Hepatocyte (in vitro differentiated cells): ENCODE results near the gene PAX3. TPM values are rescaled to one million over a fixed set of nuclear protein-coding genes. Genes with fewer than 3 reads are reported as not detected.

Source experiments
- DNase-seq: peaks from one replicate; pipeline ENCODE4 v3.0.0-alpha.2; 2016; ENCODE audit warnings: low spot score
- H2AFZ ChIP-seq: fragments of 200-600 bp; sonication (generic); 2 replicates; pipeline ENCODE4 v1.6.0; 2016; ENCODE audit warnings: antibody characterized with exemption, mild to moderate bottlenecking
- H3K27ac ChIP-seq: fragments of 200-600 bp; sonication (generic); 2 replicates; pipeline ENCODE4 v1.5.1; 2016; ENCODE audit warnings: mild to moderate bottlenecking
- H3K27me3 ChIP-seq: fragments of 200-600 bp; sonication (generic); 2 replicates; pipeline ENCODE4 v1.6.1; 2016
- H3K36me3 ChIP-seq: fragments of 200-600 bp; sonication (generic); replicated peaks from 2 replicates; pipeline ENCODE4 v1.5.1; 2016; ENCODE audit warnings: low read depth; ENCODE audit not compliant: insufficient read depth
- H3K4me1 ChIP-seq: fragments of 200-600 bp; sonication (generic); 2 replicates; pipeline ENCODE4 v1.5.1; 2016; ENCODE audit warnings: mild to moderate bottlenecking, moderate library complexity; ENCODE audit not compliant: insufficient read depth
- H3K4me2 ChIP-seq: fragments of 200-600 bp; sonication (generic); 2 replicates; pipeline ENCODE4 v1.6.0; 2016
- H3K4me3 ChIP-seq: fragments of 200-600 bp; sonication (generic); 2 replicates; pipeline ENCODE4 v1.5.1; 2016; ENCODE audit warnings: mild to moderate bottlenecking
- H3K79me2 ChIP-seq: fragments of 200-600 bp; sonication (generic); 2 replicates; pipeline ENCODE4 v1.6.0; 2017; ENCODE audit warnings: mild to moderate bottlenecking
- H3K9me2 ChIP-seq: fragments of 200-600 bp; sonication (generic); replicated peaks from 2 replicates; pipeline ENCODE4 v1.6.0; 2017; ENCODE audit warnings: mild to moderate bottlenecking; ENCODE audit not compliant: insufficient read depth
- H3K9me3 ChIP-seq: fragments of 200-600 bp; sonication (generic); 2 replicates; pipeline ENCODE4 v1.5.1; 2016; ENCODE audit warnings: low read depth, mild to moderate bottlenecking
- H4K20me1 ChIP-seq: fragments of 200-600 bp; sonication (generic); 2 replicates; pipeline ENCODE4 v1.6.0; 2016; ENCODE audit warnings: mild to moderate bottlenecking; ENCODE audit not compliant: insufficient read depth, poor library complexity, severe bottlenecking
- EZH2 ChIP-seq: fragments of 200-600 bp; sonication (generic); IDR thresholded peaks from 2 replicates; pipeline ENCODE4 v1.6.1; 2016; ENCODE audit warnings: antibody characterized with exemption, mild to moderate bottlenecking, borderline replicate concordance
- EZH2phosphoT487 ChIP-seq: fragments of 200-600 bp; sonication (generic); IDR thresholded peaks from one replicate; pipeline ENCODE4 v1.6.1; 2018; ENCODE audit warnings: antibody characterized with exemption, mild to moderate bottlenecking, low read depth, moderate library complexity; ENCODE audit not compliant: unreplicated experiment, severe bottlenecking
- WGBS: methylation state at CpG from one replicate; pipeline ENCODE4 v1.1.6; 2016; ENCODE audit warnings: low lambda C conversion rate; ENCODE audit errors: missing lambda C conversion rate; 5-methylcytosine and 5-hydroxymethylcytosine counted together
- polyA plus RNA-seq: library from polyadenylated mRNA; unstranded; fragments of >200 nt; fragmentation: Nextera tagmentation; extraction: Ambion mirVana; gene quantifications from 2 replicates; pipeline ENCODE4 v1.2.1, GENCODE V29; 2016
- total RNA-seq: library from RNA; depleted of rRNA; stranded (reverse); fragments of >200 nt; gene quantifications from 2 replicates; pipeline ENCODE4 v1.2.3, GENCODE V29; 2014
- TF ChIP-seq, protein P1 (sequence below): fragments of 200-600 bp; sonication (generic); IDR thresholded peaks from 2 replicates; pipeline ENCODE4 v1.5.1; 2016; ENCODE audit warnings: antibody characterized with exemption, mild to moderate bottlenecking; ENCODE audit not compliant: poor library complexity

PAX3 gene
- total and polyA plus RNA-seq, 2 experiments from 2014 or later = not detected

DNA sequence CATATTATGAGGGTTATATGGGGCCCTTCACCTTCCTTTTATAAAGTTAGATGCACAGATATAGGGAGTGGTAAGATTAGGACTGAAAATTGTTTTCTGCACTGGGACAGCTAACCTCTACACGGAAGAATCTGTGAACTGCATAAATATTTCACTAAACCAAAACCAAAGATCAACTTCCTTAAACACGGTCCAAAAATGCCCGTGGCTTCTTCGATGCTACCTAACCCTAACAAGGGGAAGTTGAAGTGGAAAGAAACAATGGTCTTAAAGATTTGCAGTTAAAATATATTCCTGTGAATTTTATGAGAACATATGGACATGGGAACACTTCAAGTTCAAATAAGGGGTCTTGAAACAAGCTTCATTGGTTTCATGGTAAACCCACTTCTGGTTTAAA, 33.3 kb upstream of the PAX3 start:
- no peak for TF ChIP-seq EZH2phosphoT487
- TF ChIP-seq EZH2 = no peak
- TF ChIP-seq, protein P1, sequence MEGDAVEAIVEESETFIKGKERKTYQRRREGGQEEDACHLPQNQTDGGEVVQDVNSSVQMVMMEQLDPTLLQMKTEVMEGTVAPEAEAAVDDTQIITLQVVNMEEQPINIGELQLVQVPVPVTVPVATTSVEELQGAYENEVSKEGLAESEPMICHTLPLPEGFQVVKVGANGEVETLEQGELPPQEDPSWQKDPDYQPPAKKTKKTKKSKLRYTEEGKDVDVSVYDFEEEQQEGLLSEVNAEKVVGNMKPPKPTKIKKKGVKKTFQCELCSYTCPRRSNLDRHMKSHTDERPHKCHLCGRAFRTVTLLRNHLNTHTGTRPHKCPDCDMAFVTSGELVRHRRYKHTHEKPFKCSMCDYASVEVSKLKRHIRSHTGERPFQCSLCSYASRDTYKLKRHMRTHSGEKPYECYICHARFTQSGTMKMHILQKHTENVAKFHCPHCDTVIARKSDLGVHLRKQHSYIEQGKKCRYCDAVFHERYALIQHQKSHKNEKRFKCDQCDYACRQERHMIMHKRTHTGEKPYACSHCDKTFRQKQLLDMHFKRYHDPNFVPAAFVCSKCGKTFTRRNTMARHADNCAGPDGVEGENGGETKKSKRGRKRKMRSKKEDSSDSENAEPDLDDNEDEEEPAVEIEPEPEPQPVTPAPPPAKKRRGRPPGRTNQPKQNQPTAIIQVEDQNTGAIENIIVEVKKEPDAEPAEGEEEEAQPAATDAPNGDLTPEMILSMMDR = no peak
- WGBS = 94% methylated on average over 4 of the region's 4 CpGs
- no peaks in the 10 kb centered on the region for H4K20me1 ChIP-seq
- H3K4me3 ChIP-seq = no peak overlapping the region
- no peaks in the 10 kb centered on the region for H3K4me1 ChIP-seq
- H3K27me3 ChIP-seq = peaks cover 5% of the 10 kb centered on the region
- H2AFZ ChIP-seq = no peak overlapping the region
- DNase-seq = no peak
- no peaks in the 10 kb centered on the region for H3K9me3 ChIP-seq
- H3K4me2 ChIP-seq = no peak overlapping the region
- no peaks in the 10 kb centered on the region for H3K9me2 ChIP-seq
- no peaks in the 10 kb centered on the region for H3K79me2 ChIP-seq
- no peak overlapping the region for H3K27ac ChIP-seq
- H3K36me3 ChIP-seq = no peaks in the 10 kb centered on the region

- 79% methylated on average over 4 of the region's 4 CpGs for WGBS
- no peak overlapping the region for H3K4me2 ChIP-seq
- no peaks in the 10 kb centered on the region for H3K36me3 ChIP-seq
- no peak overlapping the region for H3K4me3 ChIP-seq
- H3K4me1 ChIP-seq = no peaks in the 10 kb centered on the region
- H3K79me2 ChIP-seq = no peaks in the 10 kb centered on the region
- H3K9me3 ChIP-seq = no peaks in the 10 kb centered on the region
- H3K9me2 ChIP-seq = no peaks in the 10 kb centered on the region
- no peak for DNase-seq
- TF ChIP-seq, protein P1 = no peak
- TF ChIP-seq EZH2phosphoT487 (no peak), EZH2 (no peak)
- no peak overlapping the region for H3K27ac ChIP-seq
- H3K27me3 ChIP-seq = peaks cover 15% of the 10 kb centered on the region
- no peaks in the 10 kb centered on the region for H4K20me1 ChIP-seq
- H2AFZ ChIP-seq = no peak overlapping the region
These were observed 32.1 kb upstream of the PAX3 start for GRCh38 chr2:222330910-222331309.

GRCh38 chr2:222322236-222322635, 23.4 kb upstream of the PAX3 start:
- Histone ChIP-seq H4K20me1 (no peaks in the 10 kb centered on the region), H3K4me1 (peaks cover 4% of the 10 kb centered on the region), H2AFZ (no peak overlapping the region), H3K27me3 (peaks cover 69% of the 10 kb centered on the region), H3K4me3 (no peak overlapping the region), H3K36me3 (no peaks in the 10 kb centered on the region), H3K27ac (no peak overlapping the region), H3K9me3 (no peaks in the 10 kb centered on the region), H3K9me2 (no peaks in the 10 kb centered on the region), H3K79me2 (no peaks in the 10 kb centered on the region), H3K4me2 (no peak overlapping the region)
- no peak for DNase-seq
- no peak for TF ChIP-seq EZH2
- TF ChIP-seq, protein P1 = no peak
- no peak for TF ChIP-seq EZH2phosphoT487
